ENCODE data around the gene TMEM106B.

GRCh38 chr7:12269100-12269895 lies 58.2 kb downstream of the TMEM106B start:
- TF ChIP-seq CTCF (conservative IDR thresholded peaks at IDR 0.05 in 1 of 2, IDR thresholded peaks at IDR 0.05 in 1 of 2; ENCODE audit: low read depth in 1 of 2, low read length in 2 of 2) = no peak
- TF ChIP-seq EZH2 (IDR thresholded peaks at IDR 0.05; ENCODE audit: low read length, missing control alignments) = no peak
